ENCODE measurements around the gene VANGL1.

GRCh38 chr1:115624859-115625258 is 16.9 kb upstream of the VANGL1 start:
- TF ChIP-seq CTCF (IDR thresholded peaks at IDR 0.05) (no peak), POLR2AphosphoS5 (IDR thresholded peaks at IDR 0.05; ENCODE audit: insufficient read depth in 1 of 2, low read depth in 1 of 2) (no peak)

Data from vagina (tissue), 2 donors.